Astrocyte of the cerebellum (primary cell): ENCODE results near the gene OR6B2.

Experiments used
- DNase-seq: peaks from one replicate; pipeline ENCODE4 v3.0.0-alpha.2; 2011; ENCODE audit warnings: low read depth
- H3K4me3 ChIP-seq: 2 replicates; pipeline ENCODE4 v1.5.1; 2011; ENCODE audit warnings: mild to moderate bottlenecking, low read depth, low read length, moderate library complexity
- CTCF ChIP-seq: IDR thresholded peaks from 2 replicates; pipeline ENCODE4 v1.5.1; 2012; ENCODE audit warnings: low read length, low read depth, moderate library complexity, mild to moderate bottlenecking; ENCODE audit errors: missing control alignments
- in situ Hi-C: cut with HindIII; loops from 2 replicates; pipeline ENCODE4 v1.10.0; 2017; ENCODE audit warnings: low sequenced_read_pairs

The OR6B2 gene

GRCh38 chr2:239985356-239985755 is 44.9 kb downstream of the OR6B2 start:
- DNase-seq: no peak
- no peak for TF ChIP-seq CTCF
- in situ Hi-C loops: no loop called here
- H3K4me3 ChIP-seq: no peak overlapping the region

- no peak for DNase-seq
- TF ChIP-seq CTCF: no peak
- H3K4me3 ChIP-seq: no peak overlapping the region
- in situ Hi-C loops: no loop called here
Observed at GRCh38 chr2:239984421-239985194, 45.6 kb downstream of the OR6B2 start.

- no peak for TF ChIP-seq CTCF
Observed at GRCh38 chr2:239983004-239983778, 47.0 kb downstream of the OR6B2 start.

More at GRCh38 chr2:239983004-239983778, 47.0 kb downstream of the OR6B2 start:
- in situ Hi-C loops: no loop called here
- no peak overlapping the region for H3K4me3 ChIP-seq
- DNase-seq: no peak
